Dermis blood vessel endothelial cell (primary cell): ENCODE data around the gene SDF4. TPM values are rescaled to one million over a fixed set of nuclear protein-coding genes. Genes with fewer than 3 reads are reported as not detected.

ENCODE experiments used
- DNase-seq: peaks from one replicate; pipeline ENCODE4 v3.0.0; 2010
- total RNA-seq: library from RNA; depleted of rRNA; stranded (reverse); fragments of >200 nt; gene quantifications from 2 replicates; pipeline ENCODE4 v1.2.3, GENCODE V29; 2014

The SDF4 gene
- total RNA-seq, 1 donor from 2014 or later = 122 TPM

GRCh38 chr1:1226566-1227362 lies 5.0 kb downstream of the SDF4 start:
- no peak for DNase-seq

GRCh38 chr1:1225913-1226312 lies 5.9 kb downstream of the SDF4 start:
- no peak for DNase-seq

- no peak for DNase-seq
Observed at GRCh38 chr1:1225238-1225845, 6.5 kb downstream of the SDF4 start.

- DNase-seq = no peak
Observed at GRCh38 chr1:1223891-1224290, 7.9 kb downstream of the SDF4 start.

- no peak for DNase-seq
Observed at GRCh38 chr1:1223321-1223720, 8.5 kb downstream of the SDF4 start.

GRCh38 chr1:1222575-1223225 lies 9.1 kb downstream of the SDF4 start:
- DNase-seq = no peak

GRCh38 chr1:1221887-1222574 lies 9.8 kb downstream of the SDF4 start:
- no peak for DNase-seq

- no peak for DNase-seq
Observed at GRCh38 chr1:1220197-1220596, 11.6 kb downstream of the SDF4 start.

- no peak for DNase-seq
Observed at GRCh38 chr1:1219341-1219740, 12.5 kb downstream of the SDF4 start.

GRCh38 chr1:1218524-1219200 lies 13.1 kb downstream of the SDF4 start:
- DNase-seq = no peak

GRCh38 chr1:1217621-1218523 lies 13.9 kb downstream of the SDF4 start:
- DNase-seq = peak; percentile 62

- DNase-seq = no peak
Observed at GRCh38 chr1:1216770-1217620, 14.8 kb downstream of the SDF4 start.

- no peak for DNase-seq
Observed at GRCh38 chr1:1215881-1216605, 15.8 kb downstream of the SDF4 start.

- peak; percentile 50 for DNase-seq
Observed at GRCh38 chr1:1215080-1215676, 16.6 kb downstream of the SDF4 start.

GRCh38 chr1:1213345-1214265 lies 18.2 kb downstream of the SDF4 start, which contains the start of gene TNFRSF4:
Gene TNFRSF4, minus strand, starts transcription at chr1:1214153. Its CDS starts 26 bp downstream, at chr1:1214127.
- DNase-seq = peak; percentile 23

GRCh38 chr1:1212780-1213344 lies 18.9 kb downstream of the SDF4 start:
- DNase-seq = peak; percentile 81

GRCh38 chr1:1211541-1212441 lies 20.0 kb downstream of the SDF4 start:
- no peak for DNase-seq
